ENCODE results near the gene ITGB4.

GRCh38 chr17:75729351-75729750 is 8.1 kb downstream of the ITGB4 start:
- TF ChIP-seq, protein P1, sequence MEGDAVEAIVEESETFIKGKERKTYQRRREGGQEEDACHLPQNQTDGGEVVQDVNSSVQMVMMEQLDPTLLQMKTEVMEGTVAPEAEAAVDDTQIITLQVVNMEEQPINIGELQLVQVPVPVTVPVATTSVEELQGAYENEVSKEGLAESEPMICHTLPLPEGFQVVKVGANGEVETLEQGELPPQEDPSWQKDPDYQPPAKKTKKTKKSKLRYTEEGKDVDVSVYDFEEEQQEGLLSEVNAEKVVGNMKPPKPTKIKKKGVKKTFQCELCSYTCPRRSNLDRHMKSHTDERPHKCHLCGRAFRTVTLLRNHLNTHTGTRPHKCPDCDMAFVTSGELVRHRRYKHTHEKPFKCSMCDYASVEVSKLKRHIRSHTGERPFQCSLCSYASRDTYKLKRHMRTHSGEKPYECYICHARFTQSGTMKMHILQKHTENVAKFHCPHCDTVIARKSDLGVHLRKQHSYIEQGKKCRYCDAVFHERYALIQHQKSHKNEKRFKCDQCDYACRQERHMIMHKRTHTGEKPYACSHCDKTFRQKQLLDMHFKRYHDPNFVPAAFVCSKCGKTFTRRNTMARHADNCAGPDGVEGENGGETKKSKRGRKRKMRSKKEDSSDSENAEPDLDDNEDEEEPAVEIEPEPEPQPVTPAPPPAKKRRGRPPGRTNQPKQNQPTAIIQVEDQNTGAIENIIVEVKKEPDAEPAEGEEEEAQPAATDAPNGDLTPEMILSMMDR (IDR thresholded peaks at IDR 0.05 in 4 of 5, conservative IDR thresholded peaks at IDR 0.05 in 1 of 5), result no peak
- TF ChIP-seq POLR2A (IDR thresholded peaks at IDR 0.05), result no peak

All from gastrocnemius medialis (tissue), 4 donors.